Esophagus squamous epithelium (tissue), 4 donors: ENCODE data around the gene GEMIN5.

ENCODE experiments used
- CTCF ChIP-seq, 6 experiments: fragments of 450-650 bp in 4 of 6; fragments of 200-600 bp in 2 of 6; sonication (generic) in 2 of 6; IDR thresholded peaks; one replicate each; pipeline ENCODE4 v1.5.1; 2016 to 2019; ENCODE audit warnings: antibody characterized with exemption in 6 of 6, mild to moderate bottlenecking in 4 of 6, moderate library complexity in 4 of 6
- POLR2A ChIP-seq, 4 donors: fragments of 450-650 bp; IDR thresholded peaks; one replicate each; pipeline ENCODE4 v1.6.1; 2017; ENCODE audit warnings: antibody characterized with exemption in 4 of 4, mild to moderate bottlenecking in 4 of 4, moderate library complexity in 3 of 4

DNA sequence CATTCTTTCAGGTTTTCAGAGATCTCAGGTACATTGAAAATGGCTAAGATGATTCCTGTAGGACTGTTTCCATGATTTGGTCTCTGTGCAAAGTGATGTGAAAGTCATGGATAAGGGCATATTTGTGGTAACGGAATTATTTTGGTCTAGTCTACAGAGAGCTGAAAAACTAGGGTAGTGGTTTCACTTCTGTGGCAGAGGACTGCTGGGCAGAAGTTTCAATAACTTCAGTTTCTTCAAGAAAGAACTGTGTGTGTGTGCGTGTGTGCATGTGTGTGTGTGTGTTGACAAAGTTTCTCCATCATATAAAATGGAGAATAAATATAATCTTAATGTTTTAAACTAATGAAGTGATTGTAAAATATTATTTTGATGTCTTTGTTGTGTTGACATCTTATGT, 75.2 kb downstream of the GEMIN5 start:
- TF ChIP-seq CTCF (IDR thresholded peaks at IDR 0.05), result no peak
- TF ChIP-seq POLR2A (IDR thresholded peaks at IDR 0.05), result no peak
